B cell (primary cell): ENCODE data around the gene MRNIP. TPM values are rescaled to one million over a fixed set of nuclear protein-coding genes. Genes with fewer than 3 reads are reported as not detected.

ENCODE experiments used
- ATAC-seq: fragments of 200-7000 bp; cut with Tn5 transposase; one replicate; pipeline ENCODE4 v1.10.0; 2021; ENCODE audit warnings: low read depth, mild to moderate bottlenecking, moderate number of reproducible peaks, moderate library complexity
- CTCF ChIA-PET: fragments of 350-600 bp; sonication (Branson Sonifier 250); formaldehyde crosslinking; loops from one replicate; lab custom pipeline; 2021; ENCODE audit warnings: antibody characterized with exemption, inconsistent platforms; lab: Charles Lee
- POLR2A ChIA-PET: fragments of 350-600 bp; sonication (Branson Sonifier 250); formaldehyde crosslinking; loops from one replicate; lab custom pipeline; 2021; ENCODE audit warnings: antibody characterized with exemption; lab: Charles Lee
- DNase-seq: peaks from one replicate; pipeline ENCODE4 v3.0.0; 2013
- H2AFZ ChIP-seq: 2 replicates; pipeline ENCODE4 v1.6.1; 2012; ENCODE audit warnings: mild to moderate bottlenecking, low read depth, low read length; ENCODE audit not compliant: insufficient read depth, poor library complexity, severe bottlenecking
- H3K27ac ChIP-seq, 2 donors: 1 replicate in 1 of 2; 2 replicates in 1 of 2; pipeline ENCODE4 v1.5.1; 2012 to 2013; ENCODE audit warnings: low read length in 2 of 2, mild to moderate bottlenecking in 2 of 2, moderate library complexity in 1 of 2
- H3K27me3 ChIP-seq, 4 experiments: fragments of 200-600 bp in 1 of 4; sonication (generic) in 1 of 4; replicated peaks in 1 of 4; 1 replicate in 2 of 4; 2 replicates in 2 of 4; pipeline versions ENCODE4 v1.6.1 to v1.7.0; 2013 to 2016; ENCODE audit warnings: low read length in 3 of 4, mild to moderate bottlenecking in 2 of 4, mixed read lengths in 1 of 4, moderate library complexity in 1 of 4; ENCODE audit not compliant: insufficient read depth in 4 of 4, control insufficient read depth in 3 of 4; ENCODE audit errors: control extremely low read depth in 1 of 4
- H3K36me3 ChIP-seq, 2 experiments: replicated peaks in 1 of 2; 1 replicate in 1 of 2; 2 replicates in 1 of 2; pipeline versions ENCODE4 v1.6.1 to v1.7.1; 2013; ENCODE audit warnings: low read length in 1 of 2; ENCODE audit not compliant: insufficient read depth in 2 of 2, control insufficient read depth in 1 of 2; ENCODE audit errors: control extremely low read depth in 1 of 2, extremely low read depth in 1 of 2
- H3K4me1 ChIP-seq, 2 donors: fragments of 200-600 bp in 1 of 2; sonication (generic) in 1 of 2; 1 replicate in 1 of 2; 2 replicates in 1 of 2; pipeline versions ENCODE4 v1.5.1 to v1.6.1; 2013 to 2017; ENCODE audit warnings: low read length in 2 of 2; ENCODE audit not compliant: control insufficient read depth in 2 of 2, insufficient read depth in 2 of 2
- H3K4me2 ChIP-seq: replicated peaks from 2 replicates; pipeline ENCODE3; 2012; ENCODE audit warnings: mild to moderate bottlenecking, low read depth, low read length; ENCODE audit not compliant: poor library complexity, severe bottlenecking
- H3K4me3 ChIP-seq, 5 experiments: fragments of 200-600 bp in 1 of 5; sonication (generic) in 1 of 5; 1 replicate in 3 of 5; 2 replicates in 2 of 5; pipeline versions ENCODE4 v1.5.1 to v1.7.0; 2011 to 2016; ENCODE audit warnings: low read length in 4 of 5, mild to moderate bottlenecking in 4 of 5, low read depth in 2 of 5, control low read depth in 1 of 5, moderate library complexity in 1 of 5; ENCODE audit not compliant: insufficient read depth in 1 of 5; ENCODE audit errors: control extremely low read depth in 1 of 5, extremely low read depth in 1 of 5
- H3K79me2 ChIP-seq: fragments of 200-600 bp; sonication (generic); one replicate; pipeline ENCODE4 v1.6.0; 2016; ENCODE audit warnings: low read length; ENCODE audit not compliant: control insufficient read depth, insufficient read depth
- H3K9ac ChIP-seq: fragments of 200-600 bp; sonication (generic); 2 replicates; pipeline ENCODE4 v1.6.1; 2017; ENCODE audit warnings: mild to moderate bottlenecking, low read length, moderate library complexity
- H3K9me3 ChIP-seq, 3 donors: one replicate each; pipeline versions ENCODE4 v1.6.1 to v1.7.1; 2013; ENCODE audit warnings: low read length in 2 of 3; ENCODE audit not compliant: control insufficient read depth in 2 of 3, insufficient read depth in 1 of 3; ENCODE audit errors: control extremely low read depth in 1 of 3
- H4K20me1 ChIP-seq: 2 replicates; pipeline ENCODE4 v1.6.0; 2012; ENCODE audit warnings: mild to moderate bottlenecking, low read length; ENCODE audit not compliant: insufficient read depth, control insufficient read depth, poor library complexity, severe bottlenecking
- H3K27ac Mint-ChIP-seq: one replicate; pipeline ENCODE4 v1.8.0; 2021; ENCODE audit warnings: mixed read lengths
- H3K27me3 Mint-ChIP-seq: one replicate; pipeline ENCODE4 v1.8.0; 2021; ENCODE audit warnings: mixed read lengths
- H3K4me1 Mint-ChIP-seq: one replicate; pipeline ENCODE4 v1.8.0; 2021; ENCODE audit warnings: mixed read lengths
- H3K4me3 Mint-ChIP-seq: one replicate; pipeline ENCODE4 v1.8.0; 2021; ENCODE audit warnings: mixed read lengths
- H3K9me3 Mint-ChIP-seq: one replicate; pipeline ENCODE4 v1.8.0; 2022; ENCODE audit warnings: mixed read lengths; ENCODE audit not compliant: insufficient read depth
- EZH2 ChIP-seq: IDR thresholded peaks from 2 replicates; pipeline ENCODE4 v1.6.1; 2012; ENCODE audit warnings: borderline replicate concordance, low read depth, mild to moderate bottlenecking, moderate library complexity, low read length; ENCODE audit not compliant: insufficient read depth, poor library complexity, severe bottlenecking
- WGBS: methylation state at CpG from one replicate; pipeline ENCODE4 v1.1.5; 2013; ENCODE audit warnings: missing lambda C conversion rate; ENCODE audit not compliant: insufficient coverage; 5-methylcytosine and 5-hydroxymethylcytosine counted together
- intact Hi-C: fragments of 100-400 bp; cut with micrococcal nuclease; formaldehyde crosslinking; loops from one replicate; pipeline ENCODE4 v1.10.0; 2022
- polyA plus RNA-seq: library from polyadenylated mRNA; depleted of rRNA; stranded (reverse); fragments of >200 nt; gene quantifications from 2 replicates; pipeline ENCODE4 v1.2.3, GENCODE V29; 2012
- total RNA-seq, 2 donors: library from RNA; stranded (reverse); fragments of 120-200 nt in 1 of 2; gene quantifications; 1 replicate in 1 of 2; 2 replicates in 1 of 2; pipeline versions ENCODE4 v1.2.3 to v1.2.4, GENCODE V29; 2013 to 2022
- TF ChIP-seq, protein P1 (sequence below): fragments of 200-600 bp; IDR thresholded peaks from one replicate; pipeline ENCODE4 v1.8.0; 2022; ENCODE audit warnings: antibody characterized with exemption, mild to moderate bottlenecking

Gene MRNIP
- total and polyA plus RNA-seq, 2 donors (not counting 1 experiment from before 2014, with no cell fraction given) = 152 to 178 TPM

DNA sequence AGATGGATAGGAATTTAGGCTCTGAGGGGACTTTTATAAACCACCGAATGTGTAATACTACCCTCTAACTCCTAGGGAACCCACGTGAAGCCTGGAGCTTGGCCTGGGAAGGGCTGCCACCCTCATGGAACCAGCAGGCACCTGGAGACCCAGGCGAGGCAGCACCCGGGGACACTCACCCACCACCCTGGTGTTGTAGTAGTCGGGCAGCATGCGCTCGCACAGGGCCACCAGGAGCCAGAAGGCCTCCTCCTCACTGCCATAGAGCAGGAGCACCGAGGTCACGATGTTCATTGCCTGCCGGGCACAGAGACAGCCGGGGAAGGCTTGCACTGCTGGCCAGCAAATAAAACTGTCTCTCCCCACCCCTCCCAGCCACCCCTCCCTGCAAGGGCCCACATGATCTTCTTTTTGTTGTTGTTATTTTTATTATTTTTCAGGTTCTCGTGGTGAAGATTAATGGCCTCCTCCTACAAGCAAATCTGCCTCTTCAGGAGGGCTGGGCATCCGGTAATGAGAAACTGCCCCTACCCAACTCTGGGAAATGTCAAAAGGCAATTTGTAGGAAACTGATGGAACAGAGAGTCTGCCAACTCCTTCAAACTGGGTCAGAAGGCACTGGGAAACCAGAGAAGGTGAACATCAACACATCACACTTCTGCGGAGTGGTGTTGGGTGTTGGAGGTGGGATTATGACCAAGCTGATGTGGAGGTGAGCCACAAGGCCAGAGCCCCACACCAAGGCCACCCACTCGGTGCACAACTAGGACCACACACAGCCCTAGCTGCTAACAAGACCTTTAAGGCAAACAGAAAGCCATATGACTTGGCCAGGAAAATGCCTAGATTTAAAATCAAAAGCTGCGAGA, 17.4 kb upstream of the MRNIP start:
- H3K4me1 Mint-ChIP-seq = no peaks in the 10 kb centered on the region
- ATAC-seq = no peak
- H3K36me3 ChIP-seq = peaks cover under 1 to 70% of the 10 kb centered on the region in 2 experiments

More for the DNA sequence above, 17.4 kb upstream of the MRNIP start:
- no peaks in the 10 kb centered on the region for H4K20me1 ChIP-seq
- intact Hi-C loops = no loop called here
- CTCF ChIA-PET = no interaction called here
- H3K4me3 ChIP-seq = no peak overlapping the region
- no peaks in the 10 kb centered on the region for H3K27me3 Mint-ChIP-seq
- H3K9me3 Mint-ChIP-seq = no peaks in the 10 kb centered on the region
- no peaks in the 10 kb centered on the region for H3K9me3 ChIP-seq
- 94% methylated on average over 9 of the region's 16 CpGs for WGBS
- no peaks in the 10 kb centered on the region for H3K27me3 ChIP-seq
- no peaks in the 10 kb centered on the region for H3K4me1 ChIP-seq
- TF ChIP-seq EZH2 = no peak
- TF ChIP-seq, protein P1, sequence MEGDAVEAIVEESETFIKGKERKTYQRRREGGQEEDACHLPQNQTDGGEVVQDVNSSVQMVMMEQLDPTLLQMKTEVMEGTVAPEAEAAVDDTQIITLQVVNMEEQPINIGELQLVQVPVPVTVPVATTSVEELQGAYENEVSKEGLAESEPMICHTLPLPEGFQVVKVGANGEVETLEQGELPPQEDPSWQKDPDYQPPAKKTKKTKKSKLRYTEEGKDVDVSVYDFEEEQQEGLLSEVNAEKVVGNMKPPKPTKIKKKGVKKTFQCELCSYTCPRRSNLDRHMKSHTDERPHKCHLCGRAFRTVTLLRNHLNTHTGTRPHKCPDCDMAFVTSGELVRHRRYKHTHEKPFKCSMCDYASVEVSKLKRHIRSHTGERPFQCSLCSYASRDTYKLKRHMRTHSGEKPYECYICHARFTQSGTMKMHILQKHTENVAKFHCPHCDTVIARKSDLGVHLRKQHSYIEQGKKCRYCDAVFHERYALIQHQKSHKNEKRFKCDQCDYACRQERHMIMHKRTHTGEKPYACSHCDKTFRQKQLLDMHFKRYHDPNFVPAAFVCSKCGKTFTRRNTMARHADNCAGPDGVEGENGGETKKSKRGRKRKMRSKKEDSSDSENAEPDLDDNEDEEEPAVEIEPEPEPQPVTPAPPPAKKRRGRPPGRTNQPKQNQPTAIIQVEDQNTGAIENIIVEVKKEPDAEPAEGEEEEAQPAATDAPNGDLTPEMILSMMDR = no peak
- no peak overlapping the region for H3K9ac ChIP-seq
- H3K27ac Mint-ChIP-seq = no peak overlapping the region
- H2AFZ ChIP-seq = no peak overlapping the region
- POLR2A ChIA-PET = no interaction called here
- H3K27ac ChIP-seq = no peak overlapping the region
- no peaks in the 10 kb centered on the region for H3K79me2 ChIP-seq
- H3K4me2 ChIP-seq = no peak overlapping the region
- H3K4me3 Mint-ChIP-seq = no peak overlapping the region
- DNase-seq = no peak
